IPS-15b (cell line): ENCODE data around the gene TCAIM.
"Not testable (repeated sequence)": the region's sequence is repeated elsewhere in the genome, so short reads cannot be mapped to it uniquely, and the experiment has no call there.

ENCODE experiments used
- H3K27me3 ChIP-seq: one replicate; pipeline ENCODE4 v1.6.1; 2013; ENCODE audit warnings: low read length; ENCODE audit not compliant: control insufficient read depth, insufficient read depth
- H3K36me3 ChIP-seq: one replicate; pipeline ENCODE4 v1.6.1; 2013; ENCODE audit warnings: low read length; ENCODE audit not compliant: control insufficient read depth, insufficient read depth
- H3K4me1 ChIP-seq: one replicate; pipeline ENCODE4 v1.6.1; 2013; ENCODE audit warnings: mild to moderate bottlenecking, low read length; ENCODE audit not compliant: control insufficient read depth, insufficient read depth
- H3K4me3 ChIP-seq: one replicate; pipeline ENCODE4 v1.5.1; 2013; ENCODE audit warnings: low read depth, low read length
- H3K9ac ChIP-seq: one replicate; pipeline ENCODE4 v1.6.1; 2013; ENCODE audit warnings: low read depth, mild to moderate bottlenecking, low read length
- H3K9me3 ChIP-seq: one replicate; pipeline ENCODE4 v1.6.1; 2013; ENCODE audit warnings: mild to moderate bottlenecking, low read length; ENCODE audit not compliant: control insufficient read depth, insufficient read depth

Gene TCAIM

DNA sequence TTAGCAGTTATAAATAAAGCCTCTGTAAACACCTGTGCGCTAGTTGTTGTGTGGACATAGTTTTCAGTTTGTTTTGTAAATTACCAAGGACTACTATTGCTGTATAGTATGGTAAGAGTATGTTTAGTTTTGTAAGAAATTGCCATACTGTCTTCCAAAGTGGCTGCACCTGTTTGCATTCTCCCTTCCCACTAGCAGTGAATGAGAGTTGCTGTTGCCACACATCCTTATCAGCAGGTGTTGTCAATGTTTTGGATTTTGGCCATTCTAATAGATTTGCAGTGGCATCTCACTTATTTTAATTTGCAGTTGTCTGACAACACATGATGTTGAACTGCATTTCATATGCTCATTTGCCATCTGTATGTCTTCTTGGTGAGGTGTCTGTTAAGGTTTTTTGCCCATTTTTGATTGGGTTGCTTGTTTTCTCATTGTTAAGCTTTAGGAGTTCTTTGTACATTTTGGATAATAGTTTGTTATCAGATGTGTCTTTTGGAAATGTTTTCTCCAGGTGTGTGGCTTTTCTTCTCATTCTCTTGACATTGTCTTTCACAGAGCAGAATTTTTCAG, 14.9 kb downstream of the TCAIM start:
- H3K9me3 ChIP-seq: no peaks in the 10 kb centered on the region
- no peak overlapping the region for H3K9ac ChIP-seq
- H3K36me3 ChIP-seq: no peaks in the 10 kb centered on the region
- H3K4me1 ChIP-seq: peaks cover 4% of the 10 kb centered on the region
- no peak overlapping the region for H3K4me3 ChIP-seq
- no peaks in the 10 kb centered on the region for H3K27me3 ChIP-seq

DNA sequence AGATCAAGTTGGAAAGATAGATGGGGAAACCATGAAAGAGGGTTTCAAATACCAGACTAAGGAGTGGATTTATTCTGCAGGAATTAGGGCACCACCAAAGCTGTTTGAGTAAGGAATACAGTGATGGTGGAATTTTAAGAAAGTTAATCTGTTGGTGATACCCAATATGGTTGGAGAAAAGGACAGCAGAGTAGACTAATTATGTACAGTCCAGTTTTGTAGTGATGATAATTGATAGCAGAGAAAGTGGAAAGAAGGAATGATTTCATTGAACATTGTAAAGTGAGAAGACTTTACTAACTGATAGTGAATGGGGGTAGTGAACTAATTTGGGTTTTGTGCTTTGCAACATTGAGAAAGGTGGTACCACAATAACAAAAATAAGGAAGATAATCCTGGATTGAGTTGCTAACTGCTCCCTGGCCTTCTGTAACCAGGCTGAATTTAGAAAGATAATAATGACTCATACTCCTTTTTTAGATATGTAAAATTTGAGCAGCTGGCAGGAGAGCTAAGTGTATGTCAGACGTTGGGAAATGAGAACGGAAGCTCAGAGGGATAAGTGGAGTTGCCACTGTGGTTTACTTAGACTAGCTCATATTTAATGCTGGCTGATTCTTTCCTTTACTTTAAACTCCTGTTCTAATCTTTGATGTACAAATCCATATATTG, 16.9 kb downstream of the TCAIM start:
- no peak overlapping the region for H3K4me3 ChIP-seq
- peaks cover 8% of the 10 kb centered on the region for H3K4me1 ChIP-seq

DNA sequence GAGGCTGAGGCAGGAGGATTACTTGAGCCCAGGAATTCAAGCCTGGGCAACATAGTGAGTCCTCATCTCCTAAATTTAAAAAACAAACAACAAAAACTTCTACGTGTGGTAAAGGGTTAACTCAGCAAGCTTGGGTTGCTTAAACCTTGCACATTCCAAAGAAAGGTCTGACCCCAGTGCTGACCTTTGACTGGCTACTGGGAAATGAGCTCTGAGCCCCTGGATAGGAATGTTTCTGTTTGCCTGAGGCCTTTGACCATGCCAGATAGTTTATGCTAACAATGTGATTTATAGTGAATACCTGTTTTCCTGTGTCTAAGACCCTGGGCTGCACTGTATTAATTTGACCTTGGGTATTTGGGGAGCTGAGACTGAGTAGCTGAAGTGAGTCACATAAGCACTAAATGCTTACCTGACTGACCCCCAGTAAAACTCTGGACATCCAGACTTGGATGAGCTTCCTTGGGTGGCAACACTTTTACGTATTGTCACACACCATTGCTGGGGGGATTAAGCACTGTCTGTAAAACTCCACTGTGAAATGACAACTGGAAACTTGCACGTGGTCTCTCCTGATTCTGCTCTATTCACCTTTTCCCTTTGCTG, 20.7 kb downstream of the TCAIM start:
- Histone ChIP-seq H3K4me3 (no peak overlapping the region), H3K9ac (no peak overlapping the region), H3K9me3 (no peaks in the 10 kb centered on the region), H3K27me3 (no peaks in the 10 kb centered on the region), H3K36me3 (no peaks in the 10 kb centered on the region), H3K4me1 (peaks cover 8% of the 10 kb centered on the region)

More for the DNA sequence above, 16.9 kb downstream of the TCAIM start:
- Histone ChIP-seq H3K9ac (no peak overlapping the region), H3K27me3 (no peaks in the 10 kb centered on the region), H3K36me3 (no peaks in the 10 kb centered on the region), H3K9me3 (no peaks in the 10 kb centered on the region)

DNA sequence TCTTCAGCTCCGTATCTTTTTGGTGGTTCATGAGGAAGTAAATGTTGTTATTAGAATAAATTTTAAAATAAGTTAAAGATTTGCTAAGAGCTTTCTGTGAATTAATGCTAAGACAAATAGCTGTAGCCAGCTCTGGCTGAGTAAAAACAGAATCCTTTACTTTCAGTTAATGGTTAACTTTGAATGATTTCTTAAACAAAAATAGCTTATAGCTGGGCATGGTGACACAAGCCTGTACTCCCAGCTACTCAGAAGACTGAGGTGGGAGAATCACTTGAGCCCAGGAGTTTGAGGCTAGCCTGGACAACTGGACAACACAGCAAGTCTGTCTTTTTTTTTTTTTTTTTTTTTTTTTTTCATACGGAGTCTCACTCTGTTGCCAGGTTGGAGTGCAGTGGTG, 25.0 kb downstream of the TCAIM start:
- no peak overlapping the region for H3K9ac ChIP-seq
- no peaks in the 10 kb centered on the region for H3K9me3 ChIP-seq
- no peak overlapping the region for H3K4me3 ChIP-seq

DNA sequence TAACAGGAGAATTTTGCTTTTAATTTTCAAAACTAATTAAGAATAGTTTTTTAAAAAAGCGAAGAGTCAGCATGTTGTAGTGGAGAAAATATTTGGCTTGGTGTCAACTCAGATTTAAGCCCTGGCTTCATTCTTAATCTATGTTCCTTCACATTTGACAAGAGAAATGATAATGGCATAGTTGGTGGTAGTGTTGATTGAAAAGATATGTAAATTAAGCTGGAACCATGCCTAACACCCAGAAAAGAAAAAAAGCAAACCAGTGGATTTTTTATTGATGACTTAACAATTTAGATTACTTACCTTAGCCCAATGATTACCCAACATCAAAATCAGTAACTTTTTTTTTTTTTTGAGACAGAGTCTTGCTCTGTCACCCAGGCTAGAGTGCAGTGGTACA, 27.4 kb downstream of the TCAIM start:
- Histone ChIP-seq H3K36me3 (no peaks in the 10 kb centered on the region), H3K9me3 (no peaks in the 10 kb centered on the region), H3K4me3 (no peak overlapping the region), H3K27me3 (no peaks in the 10 kb centered on the region), H3K4me1 (no peaks in the 10 kb centered on the region), H3K9ac (no peak overlapping the region)

More for the DNA sequence above, 25.0 kb downstream of the TCAIM start:
- no peaks in the 10 kb centered on the region for H3K27me3 ChIP-seq
- H3K36me3 ChIP-seq: no peaks in the 10 kb centered on the region
- H3K4me1 ChIP-seq: peaks cover 4% of the 10 kb centered on the region

DNA sequence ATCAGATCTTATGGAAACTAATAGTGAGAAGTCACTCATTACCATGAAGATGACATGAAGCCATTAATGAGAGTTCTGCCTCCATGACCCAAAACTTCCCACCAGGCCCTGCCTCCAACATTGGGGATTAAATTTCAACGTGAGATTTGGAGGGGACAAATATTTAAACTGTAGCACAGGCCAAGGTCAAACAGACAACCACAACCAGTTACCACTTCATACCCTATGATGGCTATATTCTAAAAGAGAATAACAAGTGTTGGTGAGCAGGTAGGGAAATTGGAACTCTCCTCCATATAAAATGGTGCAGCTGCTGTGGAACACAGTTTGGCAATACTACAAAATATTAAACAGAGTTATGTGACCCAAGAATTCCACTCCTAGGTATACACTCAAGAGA, 36.9 kb downstream of the TCAIM start:
- Histone ChIP-seq H3K36me3 (peaks cover 4% of the 10 kb centered on the region), H3K27me3 (no peaks in the 10 kb centered on the region), H3K9ac (no peak overlapping the region), H3K4me3 (no peak overlapping the region), H3K4me1 (no peaks in the 10 kb centered on the region), H3K9me3 (no peaks in the 10 kb centered on the region)

DNA sequence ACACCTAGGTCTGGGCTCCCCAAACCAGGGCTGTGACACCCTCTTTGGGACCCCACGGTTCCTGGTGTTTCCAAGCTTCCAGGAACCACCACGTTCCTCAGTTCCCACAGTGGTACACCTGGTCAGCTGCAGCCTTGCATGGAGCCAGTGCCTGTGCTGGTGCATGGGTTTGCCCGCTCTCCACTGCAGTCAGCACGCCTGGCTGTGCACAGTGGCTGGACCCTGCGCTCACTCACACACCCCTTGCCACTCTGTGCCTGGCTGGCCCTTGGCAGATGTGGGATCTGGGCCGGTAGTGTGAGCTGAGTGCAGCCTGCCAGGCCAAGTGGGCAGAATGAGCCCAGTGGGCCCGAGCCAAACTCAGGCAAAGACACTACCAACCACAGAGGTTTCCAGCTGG, 48.8 kb downstream of the TCAIM start:
- Histone ChIP-seq H3K27me3 (no peaks in the 10 kb centered on the region), H3K4me3 (no peak overlapping the region)

DNA sequence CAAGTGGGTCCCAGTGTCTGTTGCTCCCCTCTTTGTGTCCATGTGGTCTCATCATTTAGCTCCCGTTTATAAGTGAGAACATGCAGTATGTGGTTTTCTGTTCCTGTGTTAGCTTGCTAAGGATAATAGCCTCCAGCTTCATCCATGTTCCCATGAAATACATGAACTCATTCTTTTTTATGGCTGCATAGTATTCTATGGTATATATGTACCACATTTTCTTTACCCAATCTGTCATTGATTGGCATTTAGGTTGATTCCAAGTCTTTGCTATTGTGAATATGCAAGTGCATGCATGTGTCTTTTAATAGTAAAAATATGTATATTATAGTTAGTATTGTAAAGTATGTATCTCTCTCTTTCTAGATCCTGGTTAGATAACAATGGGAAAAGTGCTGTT, 53.9 kb downstream of the TCAIM start:
- no peak overlapping the region for H3K9ac ChIP-seq
- no peaks in the 10 kb centered on the region for H3K27me3 ChIP-seq
- no peak overlapping the region for H3K4me3 ChIP-seq
- H3K9me3 ChIP-seq: peaks cover under 1% of the 10 kb centered on the region
- no peaks in the 10 kb centered on the region for H3K4me1 ChIP-seq
- H3K36me3 ChIP-seq: no peaks in the 10 kb centered on the region

More for the DNA sequence above, 48.8 kb downstream of the TCAIM start:
- Histone ChIP-seq H3K9me3 (peaks cover 3% of the 10 kb centered on the region), H3K36me3 (no peaks in the 10 kb centered on the region), H3K4me1 (no peaks in the 10 kb centered on the region), H3K9ac (no peak overlapping the region)

DNA sequence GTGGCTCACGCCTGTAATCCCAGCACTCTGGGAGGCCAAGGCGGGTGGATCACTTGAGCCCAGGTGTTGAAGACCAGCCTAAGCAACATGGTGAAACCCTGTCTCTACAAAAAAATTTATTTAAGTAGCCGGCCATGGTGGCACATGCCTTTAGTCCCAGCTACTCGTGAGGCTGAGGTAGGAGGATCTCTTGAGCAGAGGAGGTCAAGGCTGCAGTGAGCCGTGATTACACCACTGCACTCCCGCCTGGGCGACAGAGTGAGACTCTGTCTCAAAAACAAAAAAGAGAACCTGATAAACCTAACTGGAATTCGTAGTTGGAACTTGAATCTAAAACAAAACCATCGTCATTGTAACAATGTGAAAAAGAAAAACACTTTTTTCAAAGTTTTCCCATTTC, 57.1 kb downstream of the TCAIM start:
- H3K36me3 ChIP-seq: no peaks in the 10 kb centered on the region
- H3K9ac ChIP-seq: no peak overlapping the region
- H3K27me3 ChIP-seq: no peaks in the 10 kb centered on the region
- no peak overlapping the region for H3K4me3 ChIP-seq
- H3K4me1 ChIP-seq: no peaks in the 10 kb centered on the region
- H3K9me3 ChIP-seq: no peaks in the 10 kb centered on the region

DNA sequence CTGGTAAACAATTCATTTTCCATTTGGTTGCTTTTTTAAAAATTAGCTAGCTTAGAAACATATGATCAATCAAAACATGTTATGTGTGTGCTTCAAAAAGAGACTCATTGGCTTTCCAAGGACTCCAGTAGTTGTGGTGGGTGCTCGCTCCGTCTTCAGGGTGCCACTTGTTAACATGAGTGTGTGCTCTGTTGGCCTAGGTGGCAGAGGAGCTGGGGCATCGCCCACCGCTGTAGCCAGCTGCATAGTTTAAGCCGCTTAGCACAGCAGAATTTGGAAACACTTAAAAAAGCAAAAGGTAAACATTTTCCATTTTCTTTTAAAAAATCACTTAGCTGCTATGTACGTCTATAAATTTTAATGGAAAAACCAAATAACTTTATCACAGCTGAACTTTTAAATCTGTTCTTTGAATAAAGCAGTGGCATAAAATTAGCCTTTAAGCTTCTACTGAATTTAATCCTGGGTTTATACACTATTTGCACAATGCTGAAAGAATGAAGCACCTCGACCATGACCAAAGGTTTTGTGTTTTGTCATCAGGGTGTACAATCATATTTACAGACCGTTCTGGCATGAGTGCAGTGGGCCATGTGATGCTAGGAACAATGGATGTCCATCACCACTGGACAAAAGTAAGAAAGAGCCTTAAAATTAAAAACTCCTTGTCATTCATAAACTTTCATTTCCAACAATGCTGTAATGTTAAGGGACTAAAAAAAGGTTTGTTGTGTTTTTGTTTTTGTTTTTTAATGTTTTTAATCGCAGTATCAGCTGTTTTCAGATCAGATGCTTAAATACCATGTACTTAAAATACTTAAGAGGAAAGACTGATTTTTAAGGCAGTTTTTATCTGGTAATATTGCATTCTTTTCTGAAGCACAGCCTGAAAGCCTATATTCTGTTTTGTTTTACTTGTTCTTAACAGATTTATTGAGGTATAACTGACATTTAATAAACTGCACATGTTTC, 57.9 kb downstream of the TCAIM start:
- H3K27me3 ChIP-seq: no peaks in the 10 kb centered on the region
- H3K9ac ChIP-seq: no peak overlapping the region
- no peaks in the 10 kb centered on the region for H3K9me3 ChIP-seq
- H3K36me3 ChIP-seq: no peaks in the 10 kb centered on the region
- no peaks in the 10 kb centered on the region for H3K4me1 ChIP-seq
- H3K4me3 ChIP-seq: no peak overlapping the region

DNA sequence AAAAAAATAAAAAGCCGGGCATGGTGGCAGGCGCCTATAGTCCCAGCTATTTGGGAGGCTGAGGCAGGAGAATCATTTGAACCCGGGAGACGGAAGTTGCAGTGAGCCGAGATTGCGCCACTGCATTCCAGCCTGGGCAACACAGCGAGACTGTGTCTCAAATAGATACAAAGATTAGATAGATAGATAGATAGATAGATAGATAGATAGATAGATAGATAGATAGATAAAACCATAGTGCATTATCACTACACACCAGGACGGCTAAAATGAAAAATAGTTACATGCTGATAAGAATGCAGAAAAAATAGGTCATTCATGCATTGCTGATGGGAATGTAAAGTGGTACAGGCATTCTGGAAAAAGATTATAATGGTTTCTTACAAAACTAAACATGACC, 59.7 kb downstream of the TCAIM start:
- H3K9me3 ChIP-seq, H3K4me3 ChIP-seq, H3K36me3 ChIP-seq, H3K27me3 ChIP-seq, H3K4me1 ChIP-seq, H3K9ac ChIP-seq: not testable (repeated sequence)
